ENCODE data around the gene BIRC5. TPM values are rescaled to one million over a fixed set of nuclear protein-coding genes. Genes with fewer than 3 reads are reported as not detected.

BIRC5 gene
- total RNA-seq, 1 experiment from 2014 or later = 119 TPM

GRCh38 chr17:78271419-78272170, 57.5 kb downstream of the BIRC5 start:
- POLR2A ChIA-PET = no interaction called here
- Histone ChIP-seq H3K27me3 (ENCODE audit: control insufficient read depth, insufficient read depth, low read length) (no peaks in the 10 kb centered on the region), H3K4me3 (ENCODE audit: low read depth in 2 of 2, low read length in 2 of 2) (no peak overlapping the region), H3K36me3 (ENCODE audit: control insufficient read depth, insufficient read depth, low read length) (no peaks in the 10 kb centered on the region), H3K9me3 (ENCODE audit: control insufficient read depth, insufficient read depth, low read depth, low read length) (no peaks in the 10 kb centered on the region), H3K27ac (ENCODE audit: low read length) (no peak overlapping the region), H3K4me1 (ENCODE audit: control insufficient read depth, insufficient read depth, low read length) (peaks cover 35% of the 10 kb centered on the region)
- TF ChIP-seq SIN3A (IDR thresholded peaks at IDR 0.05; ENCODE audit: borderline replicate concordance, insufficient read depth, low read depth, low read length) (no peak), POLR2AphosphoS5 (IDR thresholded peaks at IDR 0.05; ENCODE audit: low read depth, low read length) (no peak), TCF7L2 (IDR thresholded peaks at IDR 0.05; ENCODE audit: low read depth, low read length) (no peak)
- TF ChIP-seq, protein P1, sequence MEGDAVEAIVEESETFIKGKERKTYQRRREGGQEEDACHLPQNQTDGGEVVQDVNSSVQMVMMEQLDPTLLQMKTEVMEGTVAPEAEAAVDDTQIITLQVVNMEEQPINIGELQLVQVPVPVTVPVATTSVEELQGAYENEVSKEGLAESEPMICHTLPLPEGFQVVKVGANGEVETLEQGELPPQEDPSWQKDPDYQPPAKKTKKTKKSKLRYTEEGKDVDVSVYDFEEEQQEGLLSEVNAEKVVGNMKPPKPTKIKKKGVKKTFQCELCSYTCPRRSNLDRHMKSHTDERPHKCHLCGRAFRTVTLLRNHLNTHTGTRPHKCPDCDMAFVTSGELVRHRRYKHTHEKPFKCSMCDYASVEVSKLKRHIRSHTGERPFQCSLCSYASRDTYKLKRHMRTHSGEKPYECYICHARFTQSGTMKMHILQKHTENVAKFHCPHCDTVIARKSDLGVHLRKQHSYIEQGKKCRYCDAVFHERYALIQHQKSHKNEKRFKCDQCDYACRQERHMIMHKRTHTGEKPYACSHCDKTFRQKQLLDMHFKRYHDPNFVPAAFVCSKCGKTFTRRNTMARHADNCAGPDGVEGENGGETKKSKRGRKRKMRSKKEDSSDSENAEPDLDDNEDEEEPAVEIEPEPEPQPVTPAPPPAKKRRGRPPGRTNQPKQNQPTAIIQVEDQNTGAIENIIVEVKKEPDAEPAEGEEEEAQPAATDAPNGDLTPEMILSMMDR (IDR thresholded peaks at IDR 0.05) = no peak
- TF ChIP-seq, protein P2, sequence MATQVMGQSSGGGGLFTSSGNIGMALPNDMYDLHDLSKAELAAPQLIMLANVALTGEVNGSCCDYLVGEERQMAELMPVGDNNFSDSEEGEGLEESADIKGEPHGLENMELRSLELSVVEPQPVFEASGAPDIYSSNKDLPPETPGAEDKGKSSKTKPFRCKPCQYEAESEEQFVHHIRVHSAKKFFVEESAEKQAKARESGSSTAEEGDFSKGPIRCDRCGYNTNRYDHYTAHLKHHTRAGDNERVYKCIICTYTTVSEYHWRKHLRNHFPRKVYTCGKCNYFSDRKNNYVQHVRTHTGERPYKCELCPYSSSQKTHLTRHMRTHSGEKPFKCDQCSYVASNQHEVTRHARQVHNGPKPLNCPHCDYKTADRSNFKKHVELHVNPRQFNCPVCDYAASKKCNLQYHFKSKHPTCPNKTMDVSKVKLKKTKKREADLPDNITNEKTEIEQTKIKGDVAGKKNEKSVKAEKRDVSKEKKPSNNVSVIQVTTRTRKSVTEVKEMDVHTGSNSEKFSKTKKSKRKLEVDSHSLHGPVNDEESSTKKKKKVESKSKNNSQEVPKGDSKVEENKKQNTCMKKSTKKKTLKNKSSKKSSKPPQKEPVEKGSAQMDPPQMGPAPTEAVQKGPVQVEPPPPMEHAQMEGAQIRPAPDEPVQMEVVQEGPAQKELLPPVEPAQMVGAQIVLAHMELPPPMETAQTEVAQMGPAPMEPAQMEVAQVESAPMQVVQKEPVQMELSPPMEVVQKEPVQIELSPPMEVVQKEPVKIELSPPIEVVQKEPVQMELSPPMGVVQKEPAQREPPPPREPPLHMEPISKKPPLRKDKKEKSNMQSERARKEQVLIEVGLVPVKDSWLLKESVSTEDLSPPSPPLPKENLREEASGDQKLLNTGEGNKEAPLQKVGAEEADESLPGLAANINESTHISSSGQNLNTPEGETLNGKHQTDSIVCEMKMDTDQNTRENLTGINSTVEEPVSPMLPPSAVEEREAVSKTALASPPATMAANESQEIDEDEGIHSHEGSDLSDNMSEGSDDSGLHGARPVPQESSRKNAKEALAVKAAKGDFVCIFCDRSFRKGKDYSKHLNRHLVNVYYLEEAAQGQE (IDR thresholded peaks at IDR 0.05; ENCODE audit: insufficient read depth in 1 of 2, low read depth in 2 of 2, low read length in 1 of 2) = no peak
- ATAC-seq = no peak
- no peak for DNase-seq (ENCODE audit: low read depth, low spot score)
- in situ Hi-C loops (cut with HindIII; ENCODE audit: low pct_unique_long_range_greater_than_20kb, low sequenced_read_pairs) = no loop called here
- intact Hi-C loops (cut with micrococcal nuclease; ENCODE audit: unreplicated experiment) = no loop called here
- BruUV-seq (replicated peaks) = no TSS peak
- CTCF ChIA-PET = no interaction called here

DNA sequence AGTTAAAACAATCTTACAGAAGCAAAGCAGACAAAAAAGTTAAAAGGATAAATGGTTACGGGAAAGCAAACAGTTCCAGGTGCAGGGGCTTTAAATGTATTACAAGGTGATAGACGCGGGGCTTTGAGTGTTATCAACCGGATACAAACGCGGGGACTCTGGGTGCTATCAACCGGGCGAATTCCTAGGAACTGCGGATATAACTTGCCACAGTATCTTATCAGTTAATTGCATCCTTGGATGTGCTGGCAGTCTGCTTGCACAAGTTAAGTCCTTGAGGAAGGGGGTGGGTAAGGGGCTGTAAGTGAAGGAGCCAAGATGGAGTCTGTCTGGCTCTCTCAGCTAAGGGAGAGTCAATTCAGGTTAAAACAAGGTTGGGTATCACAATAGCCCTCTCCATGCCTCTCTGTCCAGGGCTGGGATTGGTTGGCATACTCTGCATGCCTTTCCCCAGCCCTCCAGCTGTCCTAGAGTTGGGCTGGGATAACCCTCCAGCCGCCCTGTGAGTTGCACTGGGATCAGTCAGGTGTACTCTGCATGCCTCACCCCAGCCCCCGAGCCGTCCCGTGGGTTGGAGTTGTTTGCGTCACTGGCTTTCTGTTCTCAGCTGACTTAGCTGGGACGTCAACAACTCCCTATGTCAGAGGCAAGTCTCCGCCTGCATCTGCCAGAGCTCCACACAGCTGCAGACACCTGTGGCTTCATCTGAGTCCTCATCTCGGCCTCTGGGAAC, 58.3 kb downstream of the BIRC5 start:
- ATAC-seq (peak; percentile 62), DNase-seq (ENCODE audit: low read depth, low spot score) (no peak)
- H3K9me3 ChIP-seq (ENCODE audit: control insufficient read depth, insufficient read depth, low read depth, low read length) = no peaks in the 10 kb centered on the region
- ChIA-PET CTCF (interaction anchor here (0.8 kb wide), 1 partner anchor 21 kb away, joined by 3 read pairs; no protein-coding TSS in a partner anchor), POLR2A (no interaction called here)
- no TSS peak for BruUV-seq (replicated peaks)
- H3K36me3 ChIP-seq (ENCODE audit: control insufficient read depth, insufficient read depth, low read length) = no peaks in the 10 kb centered on the region
- H3K4me1 ChIP-seq (ENCODE audit: control insufficient read depth, insufficient read depth, low read length) = peaks cover 35% of the 10 kb centered on the region
- in situ Hi-C loops (cut with HindIII; ENCODE audit: low pct_unique_long_range_greater_than_20kb, low sequenced_read_pairs) = no loop called here
- intact Hi-C loops (cut with micrococcal nuclease; ENCODE audit: unreplicated experiment) = no loop called here
- no peak overlapping the region for H3K27ac ChIP-seq (ENCODE audit: low read length)
- H3K4me3 ChIP-seq (ENCODE audit: low read depth in 2 of 2, low read length in 2 of 2) = peak overlapping the region in 1 of 2 experiments; percentile 24; a peak in 1 of 4 replicates
- no peaks in the 10 kb centered on the region for H3K27me3 ChIP-seq (ENCODE audit: control insufficient read depth, insufficient read depth, low read length)
- TF ChIP-seq, protein P2 (IDR thresholded peaks at IDR 0.05; ENCODE audit: insufficient read depth in 1 of 2, low read depth in 2 of 2, low read length in 1 of 2) = no peak
- TF ChIP-seq SIN3A (IDR thresholded peaks at IDR 0.05; ENCODE audit: borderline replicate concordance, insufficient read depth, low read depth, low read length) = no peak
- TF ChIP-seq, protein P1 (IDR thresholded peaks at IDR 0.05) = no peak
